HG03108 (cell line): ENCODE results near the gene DGKB.

Experiments
- ATAC-seq: cut with Tn5 transposase; IDR thresholded peaks from one replicate; pipeline ENCODE4 v1.9.1; 2021; ENCODE audit warnings: moderate library complexity; ENCODE audit not compliant: unreplicated experiment

DGKB gene

GRCh38 chr7:14236834-14237233 lies 665.7 kb downstream of the DGKB start:
- ATAC-seq = no peak

- no peak for ATAC-seq
Observed at GRCh38 chr7:14235056-14235455, 667.5 kb downstream of the DGKB start.

- no peak for ATAC-seq
Observed at GRCh38 chr7:14233868-14234369, 668.6 kb downstream of the DGKB start.

GRCh38 chr7:14233076-14233867 lies 669.3 kb downstream of the DGKB start:
- ATAC-seq = no peak

- no peak for ATAC-seq
Observed at GRCh38 chr7:14229047-14229446, 673.5 kb downstream of the DGKB start.

- ATAC-seq = no peak
Observed at GRCh38 chr7:14228341-14228740, 674.2 kb downstream of the DGKB start.

GRCh38 chr7:14226126-14226525 lies 676.4 kb downstream of the DGKB start:
- ATAC-seq = no peak

GRCh38 chr7:14219125-14219524 lies 683.4 kb downstream of the DGKB start:
- ATAC-seq = no peak

- ATAC-seq = no peak
Observed at GRCh38 chr7:14218338-14218737, 684.2 kb downstream of the DGKB start.

GRCh38 chr7:14209896-14210484 lies 692.6 kb downstream of the DGKB start:
- no peak for ATAC-seq

GRCh38 chr7:14207711-14208110 lies 694.8 kb downstream of the DGKB start:
- ATAC-seq = no peak

GRCh38 chr7:14207138-14207537 lies 695.4 kb downstream of the DGKB start:
- no peak for ATAC-seq

- ATAC-seq = no peak
Observed at GRCh38 chr7:14206121-14206520, 696.4 kb downstream of the DGKB start.

GRCh38 chr7:14201353-14201752 lies 701.2 kb downstream of the DGKB start:
- ATAC-seq = no peak

GRCh38 chr7:14199336-14199735 lies 703.2 kb downstream of the DGKB start:
- no peak for ATAC-seq

GRCh38 chr7:14197280-14197679 lies 705.3 kb downstream of the DGKB start:
- ATAC-seq = no peak

- ATAC-seq = no peak
Observed at GRCh38 chr7:14196555-14196954, 706.0 kb downstream of the DGKB start.

- no peak for ATAC-seq
Observed at GRCh38 chr7:14195871-14196270, 706.7 kb downstream of the DGKB start.

- no peak for ATAC-seq
Observed at GRCh38 chr7:14195079-14195478, 707.5 kb downstream of the DGKB start.

GRCh38 chr7:14191686-14192098 lies 710.9 kb downstream of the DGKB start:
- no peak for ATAC-seq

- ATAC-seq = no peak
Observed at GRCh38 chr7:14184292-14184864, 718.2 kb downstream of the DGKB start.

- no peak for ATAC-seq
Observed at GRCh38 chr7:14179781-14180180, 722.8 kb downstream of the DGKB start.
